K562 (cell line): ENCODE results near the gene PHKA2. TPM values are rescaled to one million over a fixed set of nuclear protein-coding genes. Genes with fewer than 3 reads are reported as not detected.

Experiments used
- ATAC-seq: fragments of 200-7000 bp; cut with Tn5 transposase; 3 replicates; pipeline ENCODE4 v1.9.1; 2020; ENCODE audit warnings: moderate library complexity
- BruUV-seq: library from RNA; stranded (reverse); fragments of 400-500 nt; replicated peaks from 2 replicates; lab custom pipeline; 2021; lab: Mats Ljungman, UMichigan
- CTCF ChIA-PET: fragments of 300-600 bp; formaldehyde crosslinking; extraction: SDS; loops from one replicate; lab custom pipeline; 2021; ENCODE audit warnings: low intra/inter-chr PET ratio; lab: Yijun Ruan, JAX
- POLR2A ChIA-PET: fragments of 300-600, 350-650 bp; sonication (Branson Sonifier 250); formaldehyde crosslinking; extraction: SDS; loops from one replicate; lab custom pipeline; 2021; ENCODE audit warnings: antibody characterized with exemption, inconsistent platforms; lab: Yijun Ruan, JAX
- DNase-seq, 4 experiments: peaks; one replicate each; pipeline versions ENCODE4 v3.0.0 to v3.0.0-alpha.2; 2011 to 2018; ENCODE audit warnings: low spot score in 3 of 4, mixed read lengths in 3 of 4; ENCODE audit errors: extremely low read depth in 1 of 4
- FAIRE-seq: peaks from 2 replicates; lab custom pipeline; 2011; peaks lifted over from hg19 to GRCh38; lab: Jason Lieb, UNC
- H2AFZ ChIP-seq: 2 replicates; pipeline ENCODE4 v1.6.0; 2011; ENCODE audit warnings: low read depth, low read length, control low read depth, inconsistent platforms
- H3K27ac ChIP-seq: fragments of 200-600 bp; 3 replicates; pipeline ENCODE4 v1.8.0; 2011; ENCODE audit warnings: low read depth, mild to moderate bottlenecking, control low read depth, inconsistent platforms, low read length, moderate library complexity, mixed read lengths; ENCODE audit errors: extremely low read depth
- H3K27me3 ChIP-seq, 2 experiments: fragments of 300-600 bp in 1 of 2; 2 replicates in 1 of 2; 3 replicates in 1 of 2; pipeline versions ENCODE4 v1.6.0 to v1.8.0; 2011; ENCODE audit warnings: inconsistent platforms in 2 of 2, low read length in 2 of 2, mild to moderate bottlenecking in 1 of 2, mixed read lengths in 1 of 2, moderate library complexity in 1 of 2; ENCODE audit not compliant: control insufficient read depth in 2 of 2, insufficient read depth in 2 of 2
- H3K36me3 ChIP-seq: fragments of 300-600 bp; 3 replicates; pipeline ENCODE4 v1.8.0; 2011; ENCODE audit warnings: mild to moderate bottlenecking, low read length, inconsistent platforms; ENCODE audit not compliant: control insufficient read depth, insufficient read depth
- H3K4me1 ChIP-seq, 2 experiments: fragments of 200-600 bp in 1 of 2; replicated peaks in 1 of 2; 2 replicates in 1 of 2; 3 replicates in 1 of 2; pipeline versions ENCODE4 v1.5.1 to v1.8.0; 2011; ENCODE audit warnings: inconsistent platforms in 2 of 2, low read length in 2 of 2, mild to moderate bottlenecking in 1 of 2, mixed read lengths in 1 of 2, moderate library complexity in 1 of 2; ENCODE audit not compliant: control insufficient read depth in 2 of 2, insufficient read depth in 2 of 2
- H3K4me2 ChIP-seq: 2 replicates; pipeline ENCODE4 v1.6.1; 2011; ENCODE audit warnings: low read length, control low read depth, inconsistent platforms, mixed read lengths; ENCODE audit not compliant: insufficient read depth
- H3K4me3 ChIP-seq: fragments of 200-600 bp; sonication (generic), shearing (Covaris generic); 2 replicates; pipeline ENCODE4 v1.5.1; 2016; ENCODE audit warnings: control low read depth, inconsistent platforms
- H3K79me2 ChIP-seq: fragments of 200-600 bp; 3 replicates; pipeline ENCODE4 v1.8.0; 2011; ENCODE audit warnings: low read length, inconsistent platforms; ENCODE audit not compliant: control insufficient read depth, insufficient read depth
- H3K9ac ChIP-seq, 2 experiments: 2 replicates each; pipeline versions ENCODE4 v1.6.0 to v1.6.1; 2011; ENCODE audit warnings: low read depth in 2 of 2, low read length in 2 of 2, control low read depth in 1 of 2, inconsistent platforms in 1 of 2, mild to moderate bottlenecking in 1 of 2, mixed read lengths in 1 of 2; ENCODE audit not compliant: insufficient read depth in 1 of 2
- H3K9me1 ChIP-seq: one replicate; pipeline ENCODE4 v1.6.0; 2011; ENCODE audit warnings: inconsistent platforms, mild to moderate bottlenecking, low read length, moderate library complexity; ENCODE audit not compliant: control insufficient read depth, insufficient read depth
- H3K9me3 ChIP-seq: replicated peaks from 2 replicates; pipeline ENCODE4 v1.5.1; 2011; ENCODE audit warnings: low read depth, low read length, inconsistent platforms; ENCODE audit not compliant: control insufficient read depth, insufficient read depth
- H4K20me1 ChIP-seq: replicated peaks from 2 replicates; pipeline ENCODE4 v1.6.1; 2011; ENCODE audit warnings: low read length, inconsistent platforms, mixed read lengths; ENCODE audit not compliant: control insufficient read depth, insufficient read depth
- CTCF ChIP-seq, 3 experiments: IDR thresholded peaks in 2 of 3; conservative IDR thresholded peaks in 1 of 3; 2 replicates each; pipeline ENCODE4 v1.5.1; 2011 to 2012; ENCODE audit warnings: low read length in 3 of 3, mild to moderate bottlenecking in 3 of 3, control low read depth in 2 of 3, improper control_type of control experiment in 1 of 3, inconsistent platforms in 1 of 3, low read depth in 1 of 3, mixed read lengths in 1 of 3, moderate library complexity in 1 of 3; ENCODE audit not compliant: insufficient read depth in 2 of 3
- DEAF1 ChIP-seq: fragments of 450-650 bp; formaldehyde crosslinking; IDR thresholded peaks from 2 replicates; pipeline ENCODE4 v1.4.0; 2020; ENCODE audit warnings: mild to moderate bottlenecking, moderate library complexity
- ERF ChIP-seq: fragments of 450-650 bp; formaldehyde crosslinking; IDR thresholded peaks from 2 replicates; pipeline ENCODE4 v1.4.0; 2020; ENCODE audit warnings: mild to moderate bottlenecking, mixed read lengths
- REST ChIP-seq, 2 experiments: fragments of 450-650 bp; formaldehyde crosslinking in 1 of 2; IDR thresholded peaks; 2 replicates each; pipeline versions ENCODE4 v1.4.0 to v1.6.1; 2014 to 2020; ENCODE audit warnings: mild to moderate bottlenecking in 2 of 2, borderline replicate concordance in 1 of 2, low read depth in 1 of 2
- SMC3 ChIP-seq: conservative IDR thresholded peaks from 2 replicates; pipeline ENCODE4 v1.6.1; 2011; ENCODE audit warnings: low read depth, low read length, improper control_type of control experiment; ENCODE audit not compliant: insufficient read depth
- ZBTB33 ChIP-seq: sonication (generic); formaldehyde crosslinking; IDR thresholded peaks from 2 replicates; pipeline ENCODE4 v1.8.1; 2023; ENCODE audit warnings: mild to moderate bottlenecking, missing genetic modification reagents
- WGBS: fragments of 100-300 bp; shearing (Covaris generic); methylation state at CpG from one replicate; pipeline ENCODE4 v1.1.6; 2016; ENCODE audit warnings: low coverage, mixed read lengths; ENCODE audit not compliant: insufficient coverage; ENCODE audit errors: missing lambda C conversion rate; 5-methylcytosine and 5-hydroxymethylcytosine counted together
- in situ Hi-C: fragments of 300-500 bp; cut with MboI; formaldehyde crosslinking; loops from 4 replicates; pipeline ENCODE4 v1.15.0; 2018; ENCODE audit warnings: inconsistent platforms, mixed read lengths
- intact Hi-C: fragments of 100-400 bp; cut with micrococcal nuclease; formaldehyde crosslinking; loops from 2 replicates; pipeline ENCODE4 v1.14.2; 2022
- polyA plus RNA-seq, 8 experiments: library from polyadenylated mRNA; depleted of rRNA in 4 of 8; stranded (reverse) in 5 of 8; unstranded in 3 of 8; fragments of >200 nt; fragmentation: Nextera tagmentation in 2 of 8; fragmentation: Illumina TruSeq in 1 of 8; extraction: Ambion mirVana in 2 of 8; extraction: Trizol in 1 of 8; gene quantifications; 2 replicates each; pipeline versions ENCODE4 v1.2.1 to v1.2.3, GENCODE V29; 2011 to 2014; ENCODE audit warnings: inconsistent platforms in 1 of 8, missing spikeins in 1 of 8
- total RNA-seq, 7 experiments: library from RNA; depleted of rRNA in 6 of 7; stranded (reverse); fragments of >200 nt in 6 of 7; fragmentation: Illumina TruSeq in 2 of 7; extraction: Trizol in 2 of 7; gene quantifications; 2 replicates each; pipeline versions ENCODE4 v1.2.1 to v1.2.3, GENCODE V29; 2011 to 2021; ENCODE audit warnings: low replicate concordance in 1 of 7

PHKA2 gene
- total and polyA plus RNA-seq, 9 of the 15 experiments (the other 6 are each of a cell fraction or from before 2014, with no cell fraction given): 2.8 to 33.1 (median 20.3) TPM

- H3K27ac ChIP-seq: no peak overlapping the region
- no peaks in the 10 kb centered on the region for H4K20me1 ChIP-seq
- no peaks in the 10 kb centered on the region for H3K9me1 ChIP-seq
- CTCF ChIA-PET: interaction anchor here (1.8 kb wide), 1 partner anchor 402 kb away, joined by 17 read pairs; no protein-coding TSS in a partner anchor
- BruUV-seq: no TSS peak
- in situ Hi-C loops: no loop called here
- FAIRE-seq: no peak
- peak in 3 of 4 experiments; percentile 6 to 23 (median 19) for DNase-seq
- no peaks in the 10 kb centered on the region for H3K27me3 ChIP-seq
- H3K79me2 ChIP-seq: no peaks in the 10 kb centered on the region
- 89% methylated on average over 8 of the region's 9 CpGs for WGBS
- no peak overlapping the region for H3K4me3 ChIP-seq
- intact Hi-C loops: loop anchor here (5.0 kb wide), 1 partner anchor 400 kb away; no protein-coding TSS in a partner anchor
- no peak overlapping the region for H2AFZ ChIP-seq
- H3K4me2 ChIP-seq: no peak overlapping the region
- H3K9me3 ChIP-seq: no peaks in the 10 kb centered on the region
- no peak overlapping the region for H3K9ac ChIP-seq
- POLR2A ChIA-PET: interaction anchor here (1.2 kb wide), 1 partner anchor 25 kb away, joined by 5 read pairs; no protein-coding TSS in a partner anchor
- H3K4me1 ChIP-seq: no peaks in the 10 kb centered on the region
- peak; percentile 85 for ATAC-seq
- H3K36me3 ChIP-seq: peaks cover 38% of the 10 kb centered on the region; the same call in 1 of the 3 replicates
- TF ChIP-seq REST (IDR thresholded peaks at IDR 0.05; ENCODE audit: borderline replicate concordance) (peak; percentile 29; the same call in 1 of the 2 replicates), REST (CRISPR knock-in tag; IDR thresholded peaks at IDR 0.05; ENCODE audit: low read depth) (no peak), CTCF (IDR thresholded peaks at IDR 0.05 in 2 of 3, conservative IDR thresholded peaks at IDR 0.05 in 1 of 3; ENCODE audit: insufficient read depth in 2 of 3, low read depth in 1 of 3, low read length in 3 of 3) (peak; percentile 47 to 58 (median 49)), DEAF1 (CRISPR knock-in tag) (0 out of 2 replicates have a peak, but pooled peaks have one; percentile 18), ZBTB33 (CRISPR knock-in tag) (peak; percentile 82), SMC3 (0 out of 2 replicates have a peak, but pooled peaks have one; percentile 22), ERF (CRISPR knock-in tag) (no peak)
Observed at GRCh38 chrX:18931972-18932371, 51.9 kb downstream of the PHKA2 start.
